OCI-M2 (cell line): ENCODE measurements around the gene ANKRD6.
A peak's percentile ranks its signal among the peaks of the same experiment; 100 is the strongest.
"Not testable (repeated sequence)": the region's sequence is repeated elsewhere in the genome, so short reads cannot be mapped to it uniquely, and the experiment has no call there.

Experiments
- DNase-seq: peaks from one replicate; lab custom pipeline; 2025; ENCODE audit not compliant: unreplicated experiment; lab: John Stamatoyannopoulos, UW

Gene ANKRD6

DNA sequence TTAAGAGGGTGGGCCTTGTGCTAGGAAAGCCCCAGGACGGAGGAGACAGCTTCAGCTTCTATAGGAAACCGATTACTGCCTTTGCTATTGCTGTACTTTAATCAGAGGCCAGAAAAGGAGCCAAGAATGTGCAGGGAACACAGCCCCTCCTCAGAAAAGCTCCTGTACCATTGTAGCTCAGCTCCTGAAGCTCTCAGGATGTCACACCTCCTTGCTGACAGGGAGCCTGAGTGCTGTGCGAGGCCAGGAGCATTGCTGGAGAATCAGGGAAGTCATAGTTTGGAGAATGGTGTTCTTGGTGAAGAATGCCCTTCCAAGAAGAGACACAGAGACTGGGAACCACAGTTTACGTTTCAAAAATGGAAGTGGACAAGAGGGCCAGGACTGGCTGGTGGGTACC, 158.8 kb downstream of the ANKRD6 start:
- DNase-seq = no peak

DNA sequence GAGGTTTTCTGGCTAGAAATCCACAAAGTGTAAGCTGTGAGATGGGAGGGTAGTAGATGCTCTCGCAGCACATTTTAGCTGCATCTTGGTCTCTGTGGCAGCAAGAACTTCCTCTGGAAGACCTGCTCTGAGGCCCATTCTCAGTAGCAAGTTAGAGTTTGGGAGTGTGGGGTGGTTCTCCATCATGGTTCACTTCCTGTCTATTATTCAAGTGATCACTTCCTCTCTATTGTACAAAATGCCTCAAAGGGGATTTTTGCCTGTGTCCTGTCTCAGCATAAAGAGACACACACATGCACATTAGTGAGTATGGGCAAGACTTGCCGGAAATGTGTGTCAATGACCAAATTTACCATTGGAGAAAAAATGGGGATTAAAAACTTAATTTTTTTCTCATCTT, 163.1 kb downstream of the ANKRD6 start:
- DNase-seq = no peak

DNA sequence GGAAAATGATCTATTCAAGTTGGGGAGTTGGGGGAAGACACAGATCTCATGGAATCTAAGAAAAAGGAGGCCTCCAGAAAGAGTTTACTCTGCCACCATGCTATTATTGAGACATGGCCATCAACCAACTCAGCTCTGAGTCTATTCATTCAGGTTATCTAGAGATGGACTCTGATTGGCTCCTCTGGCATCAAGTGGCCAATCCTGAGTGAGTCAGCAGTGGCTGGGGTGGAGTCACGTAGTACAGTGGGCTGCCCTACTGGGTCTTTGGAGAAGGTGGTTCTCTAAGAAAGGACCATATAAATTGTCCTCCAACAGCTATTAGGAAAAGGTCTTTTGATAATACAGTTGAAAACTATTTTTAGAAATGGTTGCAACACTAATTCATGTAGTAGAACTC, 163.5 kb downstream of the ANKRD6 start:
- DNase-seq = no peak

DNA sequence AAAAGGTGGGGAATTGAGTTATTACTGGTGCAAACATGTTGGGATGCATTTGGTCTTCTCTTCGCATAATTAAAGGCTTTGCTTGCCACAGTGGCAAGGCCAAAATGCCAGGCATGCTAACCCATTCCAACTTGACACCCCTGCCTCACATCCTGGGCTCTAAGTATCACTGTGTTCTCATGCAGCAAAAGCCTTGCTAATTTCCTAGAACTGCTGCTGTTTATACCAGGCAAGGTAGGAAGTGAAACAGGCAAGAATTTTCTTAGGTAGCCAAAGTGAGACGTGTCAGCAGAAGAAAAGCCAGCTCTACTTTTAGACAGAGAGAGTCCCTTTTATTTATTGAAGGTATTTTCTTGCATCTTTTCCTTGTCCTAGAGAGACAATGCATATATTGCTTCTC, 164.4 kb downstream of the ANKRD6 start:
- no peak for DNase-seq

DNA sequence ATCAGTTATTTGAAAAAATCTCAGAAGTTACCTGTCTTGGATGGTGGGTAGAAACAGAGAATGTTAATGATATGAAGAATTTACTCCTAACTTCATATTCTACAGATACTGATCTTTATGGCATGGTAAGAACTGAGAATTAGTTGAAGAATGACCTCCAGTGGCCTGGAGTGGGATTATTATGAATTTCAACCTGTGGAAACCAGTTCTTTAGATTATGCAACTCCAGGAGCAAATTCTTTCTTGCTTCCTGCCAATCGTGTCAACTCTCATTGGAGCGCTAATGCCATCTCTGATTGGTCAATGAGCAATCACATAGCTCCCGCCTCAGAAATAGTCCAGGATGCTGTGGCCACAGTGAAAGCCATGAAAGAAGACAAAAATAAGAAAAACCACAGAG, 165.0 kb downstream of the ANKRD6 start:
- no peak for DNase-seq

DNA sequence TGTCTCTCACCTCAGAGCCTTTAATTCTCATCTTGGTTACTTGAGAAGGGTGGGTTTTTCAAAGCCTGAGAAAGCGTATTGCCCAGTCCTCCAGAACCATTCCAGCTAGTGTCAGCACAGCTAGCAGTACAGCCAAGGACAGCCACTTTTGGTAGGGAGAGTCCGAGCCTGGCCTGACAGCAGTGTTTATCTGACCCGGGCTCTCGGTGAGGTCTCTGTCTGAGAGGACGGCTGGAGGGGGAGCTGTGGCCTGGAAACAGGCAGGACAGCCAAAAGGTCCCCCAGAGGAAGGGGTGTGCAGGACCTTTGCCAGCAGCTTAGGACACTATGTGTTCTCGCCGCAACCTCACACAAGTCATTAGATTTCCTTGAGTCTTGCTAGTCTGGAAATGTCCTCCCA, 166.8 kb downstream of the ANKRD6 start:
- DNase-seq = no peak

DNA sequence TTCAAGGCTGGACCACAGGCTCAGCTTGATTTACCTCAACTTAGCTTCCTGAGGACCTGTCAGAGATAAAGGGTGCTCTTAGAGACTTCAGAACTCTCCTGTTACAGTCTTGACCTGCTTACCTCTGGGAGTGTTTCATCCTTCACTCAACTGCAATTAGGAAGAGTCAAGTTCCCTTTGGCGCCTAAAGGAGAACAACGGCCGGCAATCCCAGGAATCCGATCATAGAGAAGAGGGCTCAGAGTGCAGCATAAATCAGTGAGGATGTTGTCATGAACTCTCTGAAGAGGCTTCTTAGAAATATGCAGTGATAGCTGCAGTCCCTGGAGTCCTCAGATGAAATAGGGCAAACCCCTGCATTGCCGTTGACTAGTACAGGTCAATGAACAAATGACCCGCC, 169.2 kb downstream of the ANKRD6 start:
- no peak for DNase-seq

DNA sequence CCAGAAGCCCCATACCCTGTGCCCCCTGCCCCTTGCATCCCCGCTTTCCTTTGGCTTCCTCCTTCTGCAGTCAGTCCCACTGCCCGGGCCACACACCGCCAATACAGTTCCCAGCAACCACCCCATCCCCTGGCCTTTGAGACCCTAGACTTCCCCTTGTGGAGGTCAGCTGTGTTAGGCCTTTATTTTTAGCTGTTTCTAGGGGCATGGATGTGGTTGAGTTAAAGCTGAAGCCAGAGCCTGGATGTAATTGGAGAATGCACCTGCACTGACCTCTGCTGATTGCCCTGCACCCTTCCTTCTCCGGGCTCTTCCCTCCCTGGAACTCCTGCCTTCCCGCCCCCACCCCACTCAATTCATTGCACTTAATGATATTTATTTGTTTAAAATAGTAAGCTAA, 171.7 kb downstream of the ANKRD6 start:
- DNase-seq = no peak

DNA sequence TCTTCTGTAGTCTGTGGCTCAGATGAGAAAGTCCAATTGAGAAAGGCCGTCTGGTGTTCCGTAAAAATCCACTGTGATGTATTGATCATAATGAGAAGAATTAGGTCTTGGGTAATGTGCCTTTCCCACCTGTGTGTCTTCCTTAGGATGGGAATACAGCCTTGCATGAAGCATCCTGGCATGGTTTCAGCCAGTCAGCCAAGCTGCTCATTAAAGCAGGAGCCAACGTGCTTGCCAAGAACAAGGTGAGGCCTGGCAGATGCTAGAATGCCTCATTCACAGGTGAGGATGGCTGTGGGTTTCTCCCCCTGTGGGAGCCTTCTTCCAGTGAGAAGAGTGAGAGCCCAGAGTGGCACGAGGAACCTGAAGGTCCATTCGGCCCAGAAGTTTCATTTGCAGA, 172.9 kb downstream of the ANKRD6 start:
- no peak for DNase-seq

DNA sequence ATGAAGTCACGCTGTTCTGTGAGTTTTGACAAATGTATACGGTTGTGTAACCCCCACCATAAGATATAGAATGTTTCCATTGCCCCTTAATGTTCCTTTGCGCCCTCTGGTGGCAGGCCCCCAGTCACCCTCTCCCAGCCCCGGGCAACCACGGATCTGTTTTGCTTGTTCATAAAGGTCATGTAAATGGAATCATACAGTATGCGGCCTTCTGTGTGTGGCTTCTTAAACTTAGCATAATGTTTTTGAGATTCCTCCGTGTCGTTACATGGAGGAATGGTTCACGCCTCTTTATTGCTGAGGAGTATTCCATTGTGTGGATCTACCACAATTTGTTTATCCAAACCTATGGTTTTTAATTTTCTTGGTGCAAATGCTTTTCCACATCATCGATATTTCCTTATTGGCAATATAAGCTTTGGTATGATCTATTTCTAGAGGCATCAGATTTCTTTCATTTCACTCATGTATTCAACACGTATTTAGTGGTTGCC, 177.2 kb downstream of the ANKRD6 start:
- peak; percentile 28 for DNase-seq

DNA sequence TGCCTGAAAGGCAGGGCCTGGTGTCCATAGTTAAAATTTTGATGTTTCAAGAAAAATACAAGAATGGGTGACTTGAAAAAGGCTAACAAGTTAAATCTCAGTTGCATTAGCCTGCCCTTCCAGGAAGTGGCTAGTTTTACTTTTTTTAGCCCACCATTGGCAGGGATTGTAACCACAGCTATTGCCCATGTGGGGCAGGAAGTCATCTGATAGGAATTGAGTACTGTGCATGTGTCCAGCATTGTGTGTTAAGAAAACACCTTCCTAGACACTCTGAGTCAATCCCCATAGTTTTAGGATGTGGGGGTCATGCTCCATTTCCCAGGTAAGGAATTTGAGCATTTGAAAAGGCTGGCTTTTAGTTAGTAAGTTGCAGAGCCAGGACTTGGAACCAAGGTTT, 178.7 kb downstream of the ANKRD6 start:
- no peak for DNase-seq

DNA sequence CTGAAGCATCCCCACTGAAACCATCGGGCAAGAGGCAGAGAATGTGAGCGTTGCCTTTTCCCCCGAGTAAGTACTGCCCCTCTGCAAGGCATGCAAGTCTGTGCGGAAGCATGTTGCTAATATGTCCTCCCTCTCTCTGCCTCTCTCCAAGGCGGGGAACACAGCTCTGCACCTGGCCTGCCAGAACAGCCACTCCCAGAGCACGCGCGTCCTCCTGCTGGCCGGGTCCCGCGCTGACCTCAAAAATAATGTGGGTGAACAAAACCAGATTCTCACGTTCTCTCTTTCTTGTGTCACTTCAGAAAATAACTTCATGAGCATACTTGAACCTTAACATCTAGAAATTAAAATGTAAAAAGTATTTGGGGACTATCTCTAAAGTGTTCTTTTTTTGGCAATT, 179.2 kb downstream of the ANKRD6 start:
- no peak for DNase-seq

DNA sequence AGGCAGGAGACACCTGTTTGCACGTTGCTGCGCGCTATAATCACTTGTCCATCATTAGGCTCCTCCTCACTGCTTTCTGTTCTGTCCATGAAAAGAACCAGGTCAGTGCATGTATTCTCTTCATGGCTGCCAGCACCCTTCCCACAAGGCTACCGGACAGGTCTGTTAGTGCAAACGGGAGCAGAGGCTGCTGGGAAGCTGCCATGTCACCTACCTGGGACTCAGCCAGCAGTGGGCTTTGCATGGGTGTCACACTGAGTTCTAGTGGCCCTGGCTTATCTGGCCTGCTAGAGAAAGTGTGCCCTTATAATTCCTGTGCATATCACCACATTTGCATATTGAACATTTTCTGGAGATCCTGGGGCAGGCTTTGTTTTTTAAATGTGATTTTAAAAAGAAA, 180.8 kb downstream of the ANKRD6 start:
- DNase-seq = no peak

DNA sequence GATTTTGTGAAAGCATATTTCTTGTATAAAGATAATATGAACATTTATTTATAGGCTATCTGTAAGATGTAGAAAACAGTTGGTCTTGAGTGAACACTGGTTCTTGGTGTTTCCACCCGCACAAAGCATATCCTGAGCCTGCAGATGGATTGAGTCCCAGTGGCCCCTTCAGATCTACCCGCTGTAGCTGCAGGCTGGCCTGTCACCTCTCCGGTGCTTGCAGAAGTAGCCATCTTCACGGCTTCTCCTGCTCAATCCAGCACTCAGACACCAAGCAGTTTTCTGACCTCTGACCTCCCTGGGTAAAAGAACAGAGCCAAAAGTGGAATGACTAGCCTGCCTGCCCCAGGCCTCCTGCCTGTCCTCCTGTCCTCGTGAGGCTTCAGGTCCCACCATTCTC, 182.9 kb downstream of the ANKRD6 start:
- no peak for DNase-seq

DNA sequence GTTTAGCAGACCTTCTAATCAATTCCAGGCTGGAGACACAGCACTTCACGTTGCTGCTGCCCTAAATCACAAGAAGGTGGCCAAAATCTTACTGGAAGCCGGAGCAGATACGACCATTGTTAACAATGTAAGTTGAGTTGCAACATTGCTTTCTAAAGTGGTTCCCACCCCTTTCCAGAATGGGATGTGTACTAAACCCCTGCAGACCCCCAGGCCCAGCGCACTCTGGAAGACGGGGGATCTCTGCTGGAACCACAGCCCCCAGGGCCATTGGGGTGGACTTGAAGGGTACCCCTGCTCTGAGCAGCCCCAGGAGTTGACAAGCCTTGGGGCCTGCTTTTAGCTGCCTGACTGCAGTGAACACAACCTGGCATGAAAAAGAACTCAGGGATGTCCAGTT, 183.6 kb downstream of the ANKRD6 start:
- no peak for DNase-seq

DNA sequence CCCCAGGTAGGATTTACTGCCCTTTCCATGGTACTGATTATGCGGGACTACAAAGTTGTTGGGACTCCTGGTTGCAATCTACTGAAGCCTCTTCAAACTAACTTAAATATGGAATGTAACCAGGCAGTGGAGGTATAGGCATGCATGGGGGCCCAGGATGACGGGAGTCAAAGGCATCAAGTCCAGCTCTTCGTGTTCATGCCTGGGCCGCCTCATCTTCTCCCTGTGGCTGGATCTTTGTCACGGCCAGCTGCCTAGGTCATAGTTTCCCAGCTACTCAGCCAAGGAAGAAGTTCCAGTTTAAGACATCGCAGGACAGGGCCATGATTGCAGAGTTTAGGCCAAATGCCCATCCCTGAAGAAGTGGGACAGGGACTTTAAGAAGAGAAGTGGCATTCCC, 185.1 kb downstream of the ANKRD6 start:
- no peak for DNase-seq

DNA sequence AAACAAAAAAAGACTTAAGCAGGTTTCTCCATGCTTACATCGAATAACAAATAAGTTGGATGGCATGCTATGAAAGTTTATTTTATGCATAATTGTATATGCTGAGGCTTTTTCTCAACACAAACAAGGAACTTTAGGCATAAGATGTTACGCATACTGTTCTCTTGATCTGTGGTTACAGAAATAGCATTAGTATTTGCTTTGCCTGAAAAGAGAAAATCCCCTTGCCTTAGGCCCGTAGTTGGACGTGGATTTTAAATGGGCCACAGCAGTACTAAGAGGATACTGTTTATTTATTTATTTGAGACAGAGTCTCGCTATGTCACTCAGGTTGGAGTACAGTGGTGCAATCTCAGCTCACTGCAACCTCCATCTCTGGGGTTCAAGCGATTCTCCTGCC, 186.6 kb downstream of the ANKRD6 start:
- no peak for DNase-seq

DNA sequence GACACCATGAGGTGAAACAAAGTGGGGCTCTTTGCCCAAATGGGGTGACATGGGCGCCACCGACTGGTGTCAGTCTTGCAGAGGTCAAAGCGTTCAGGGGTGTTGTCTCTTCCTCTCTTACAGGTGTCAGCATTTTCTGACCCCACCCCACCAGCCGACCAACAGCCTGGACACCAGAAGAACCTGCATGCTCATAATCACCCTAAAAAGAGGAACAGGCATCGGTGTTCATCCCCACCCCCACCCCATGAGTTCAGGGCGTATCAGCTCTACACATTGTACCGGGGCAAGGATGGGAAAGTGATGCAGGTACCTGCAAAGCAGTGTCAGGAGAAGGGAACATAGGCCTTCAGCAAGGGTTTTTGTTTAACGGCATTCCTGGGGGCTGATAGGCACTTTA, 190.8 kb downstream of the ANKRD6 start:
- no peak for DNase-seq

DNA sequence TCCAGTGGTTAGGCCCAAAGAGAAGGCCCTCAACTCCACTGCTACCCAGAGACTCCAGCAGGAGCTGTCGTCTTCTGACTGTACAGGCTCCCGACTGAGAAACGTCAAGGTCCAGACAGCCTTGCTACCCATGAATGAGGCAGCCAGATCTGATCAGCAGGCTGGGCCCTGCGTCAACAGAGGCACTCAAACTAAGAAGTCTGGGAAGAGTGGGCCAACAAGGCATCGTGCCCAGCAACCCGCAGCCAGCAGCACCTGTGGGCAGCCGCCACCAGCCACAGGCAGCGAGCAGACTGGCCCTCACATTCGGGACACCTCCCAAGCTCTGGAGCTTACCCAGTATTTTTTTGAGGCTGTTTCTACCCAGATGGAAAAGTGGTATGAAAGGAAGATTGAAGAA, 197.5 kb downstream of the ANKRD6 start:
- DNase-seq = no peak

DNA sequence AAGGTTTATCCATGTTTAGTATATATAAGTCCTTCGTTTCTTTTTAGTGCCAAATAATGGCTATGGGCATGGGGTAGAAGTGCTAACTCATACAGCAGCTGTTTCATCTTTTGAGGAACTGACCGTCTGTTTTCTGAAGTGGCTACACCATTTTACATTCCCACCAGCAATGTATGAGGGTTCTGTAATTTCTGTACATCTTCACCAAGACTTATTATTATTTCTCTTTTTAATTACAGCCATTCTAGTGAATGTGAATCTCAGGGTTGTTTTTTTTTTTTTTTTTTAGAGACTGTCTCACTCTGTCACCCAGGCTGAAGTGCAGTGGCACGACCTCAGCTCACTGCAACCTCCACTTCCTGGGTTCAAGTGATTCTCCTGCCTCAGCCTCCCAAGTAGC, 203.5 kb downstream of the ANKRD6 start:
- not testable (repeated sequence) for DNase-seq

DNA sequence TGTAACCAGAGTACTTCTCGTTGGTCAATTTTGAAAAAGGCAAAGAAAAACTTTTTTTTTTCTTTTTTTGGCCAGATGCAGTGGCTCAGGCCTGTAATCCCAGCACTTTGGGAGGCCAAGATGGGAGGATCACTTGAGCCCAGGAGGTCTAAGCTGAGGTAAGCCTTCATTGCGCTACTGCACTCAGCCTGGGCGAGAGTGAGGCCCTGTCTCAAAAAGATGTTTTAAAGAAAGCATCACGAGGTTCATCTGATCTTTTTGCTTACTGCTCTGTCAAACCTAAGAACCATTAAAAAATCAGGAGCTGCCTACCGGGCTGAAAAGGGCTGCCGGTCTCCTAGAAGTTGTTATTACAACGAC, 205.0 kb downstream of the ANKRD6 start:
- DNase-seq = no peak

DNA sequence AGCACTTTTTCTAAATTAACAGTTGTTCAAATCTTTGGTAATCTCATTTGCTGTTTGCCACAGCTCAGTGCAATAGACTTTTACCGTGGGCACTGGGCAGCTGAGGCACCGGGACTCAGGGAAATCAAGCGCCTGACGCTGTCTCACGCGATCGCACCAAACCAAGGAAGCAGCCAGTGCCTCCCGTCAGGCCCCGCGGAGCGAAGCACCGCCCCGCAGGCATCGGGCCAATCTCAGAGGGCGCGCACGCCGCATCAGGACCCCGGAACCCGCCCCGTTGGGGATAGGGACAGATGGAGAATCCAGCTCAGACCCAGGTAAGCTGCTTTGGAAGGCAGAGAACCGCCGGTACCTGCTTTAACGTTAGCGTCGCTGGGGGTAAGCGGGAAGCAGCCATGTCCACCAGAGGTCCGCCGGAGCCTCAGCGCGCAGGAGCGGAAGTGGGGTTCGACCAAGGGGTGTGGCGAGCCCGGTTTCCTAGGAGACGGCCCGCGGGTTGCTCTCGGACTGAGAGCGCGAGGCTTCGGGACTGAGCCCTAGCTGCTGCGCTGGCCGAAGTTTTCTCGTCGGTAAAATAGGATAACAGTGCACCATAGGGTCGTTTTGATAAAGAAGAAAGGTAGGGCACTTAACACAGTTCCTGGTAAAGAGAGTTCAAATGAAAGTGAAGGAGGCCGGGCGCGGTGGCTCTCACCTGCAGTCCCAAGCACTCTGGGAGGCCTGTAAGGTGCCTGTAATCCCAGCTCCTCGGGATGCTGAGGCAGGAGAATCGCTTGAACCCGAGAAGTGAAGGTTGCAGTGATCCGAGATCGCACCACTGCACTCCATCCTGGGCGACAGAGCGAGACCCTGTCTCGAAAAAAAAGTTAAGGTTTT, 205.6 kb downstream of the ANKRD6 start, which contains the start of gene LYRM2:
Gene LYRM2 (minus strand): TSS at position 428 of the 876 bp plus-strand sequence. CDS start 31 bp downstream, at position 397.
- DNase-seq = peak; percentile 95

DNA sequence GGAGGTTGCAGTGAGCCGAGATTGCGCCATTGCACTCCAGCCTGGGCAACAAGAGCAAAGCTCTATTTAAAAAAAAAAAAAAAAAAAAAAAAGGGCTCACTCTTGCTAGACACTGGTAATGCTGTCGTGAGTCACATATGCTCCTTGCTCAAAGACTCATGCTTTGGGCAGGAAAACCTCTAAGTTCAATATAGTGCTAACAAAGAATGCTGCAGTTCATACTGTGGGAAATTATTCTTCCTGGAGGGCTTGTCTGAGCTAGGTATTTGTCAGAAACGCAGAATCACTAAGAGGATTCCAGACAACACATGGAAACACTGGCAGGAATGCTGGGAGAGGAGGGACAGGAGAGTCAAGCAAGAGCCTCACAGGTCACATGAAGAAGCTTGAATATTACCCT, 207.9 kb downstream of the ANKRD6 start:
- no peak for DNase-seq
